HG03159 (cell line): ENCODE data around the gene CDC25C.
"Not testable (repeated sequence)": the region's sequence is repeated elsewhere in the genome, so short reads cannot be mapped to it uniquely, and the experiment has no call there.

ENCODE experiments used
- ATAC-seq: cut with Tn5 transposase; IDR thresholded peaks from one replicate; pipeline ENCODE4 v1.9.1; 2021; ENCODE audit warnings: mild to moderate bottlenecking, moderate library complexity; ENCODE audit not compliant: unreplicated experiment

CDC25C gene

GRCh38 chr5:138280915-138281314, 50.7 kb downstream of the CDC25C start:
- ATAC-seq = no peak

- no peak for ATAC-seq
Measured at GRCh38 chr5:138276402-138277054, 55.1 kb downstream of the CDC25C start.

GRCh38 chr5:138275895-138276294, 55.7 kb downstream of the CDC25C start:
- ATAC-seq = no peak

GRCh38 chr5:138275379-138275782, 56.2 kb downstream of the CDC25C start:
- ATAC-seq = no peak

- no peak for ATAC-seq
Measured at GRCh38 chr5:138274189-138274853, 57.3 kb downstream of the CDC25C start, which contains the start of gene GFRA3. TSS of gene GFRA3 (minus strand) at chr5:138274621. CDS start at chr5:138274424, 197 bp downstream.

- ATAC-seq = no peak
Measured at GRCh38 chr5:138273834-138274188, 57.8 kb downstream of the CDC25C start.

- no peak for ATAC-seq
Measured at GRCh38 chr5:138272681-138273080, 58.9 kb downstream of the CDC25C start.

- no peak for ATAC-seq
Measured at GRCh38 chr5:138271281-138271680, 60.3 kb downstream of the CDC25C start.

GRCh38 chr5:138264183-138264582, 67.4 kb downstream of the CDC25C start:
- no peak for ATAC-seq

- ATAC-seq = no peak
Measured at GRCh38 chr5:138263581-138263980, 68.0 kb downstream of the CDC25C start.

- no peak for ATAC-seq
Measured at GRCh38 chr5:138258704-138259292, 72.8 kb downstream of the CDC25C start.

GRCh38 chr5:138257583-138257982, 74.0 kb downstream of the CDC25C start:
- no peak for ATAC-seq

- no peak for ATAC-seq
Measured at GRCh38 chr5:138252944-138253343, 78.7 kb downstream of the CDC25C start.

GRCh38 chr5:138247800-138248199, 83.8 kb downstream of the CDC25C start:
- ATAC-seq = not testable (repeated sequence)

GRCh38 chr5:138246822-138247221, 84.8 kb downstream of the CDC25C start:
- no peak for ATAC-seq

GRCh38 chr5:138246334-138246733, 85.3 kb downstream of the CDC25C start:
- ATAC-seq = no peak

- no peak for ATAC-seq
Measured at GRCh38 chr5:138245717-138246116, 85.9 kb downstream of the CDC25C start.

GRCh38 chr5:138243794-138244193, 87.8 kb downstream of the CDC25C start:
- no peak for ATAC-seq

- no peak for ATAC-seq
Measured at GRCh38 chr5:138241688-138242571, 89.7 kb downstream of the CDC25C start.

- no peak for ATAC-seq
Measured at GRCh38 chr5:138240650-138241385, 90.8 kb downstream of the CDC25C start.

- ATAC-seq = no peak
Measured at GRCh38 chr5:138238034-138238433, 93.6 kb downstream of the CDC25C start.
